HK-2 (cell line): ENCODE results near the gene PSMA5.
"Not testable (repeated sequence)": the region's sequence is repeated elsewhere in the genome, so short reads cannot be mapped to it uniquely, and the experiment has no call there.

Source experiments
- DNase-seq: peaks from one replicate; pipeline ENCODE4 v3.0.0-alpha.2; 2018; ENCODE audit not compliant: unreplicated experiment

PSMA5 gene

GRCh38 chr1:109392037-109392787 lies 34.0 kb downstream of the PSMA5 start:
- DNase-seq, result no peak

- no peak for DNase-seq
Measured at GRCh38 chr1:109391626-109392025, 34.6 kb downstream of the PSMA5 start.

GRCh38 chr1:109391157-109391556 lies 35.1 kb downstream of the PSMA5 start:
- no peak for DNase-seq

DNA sequence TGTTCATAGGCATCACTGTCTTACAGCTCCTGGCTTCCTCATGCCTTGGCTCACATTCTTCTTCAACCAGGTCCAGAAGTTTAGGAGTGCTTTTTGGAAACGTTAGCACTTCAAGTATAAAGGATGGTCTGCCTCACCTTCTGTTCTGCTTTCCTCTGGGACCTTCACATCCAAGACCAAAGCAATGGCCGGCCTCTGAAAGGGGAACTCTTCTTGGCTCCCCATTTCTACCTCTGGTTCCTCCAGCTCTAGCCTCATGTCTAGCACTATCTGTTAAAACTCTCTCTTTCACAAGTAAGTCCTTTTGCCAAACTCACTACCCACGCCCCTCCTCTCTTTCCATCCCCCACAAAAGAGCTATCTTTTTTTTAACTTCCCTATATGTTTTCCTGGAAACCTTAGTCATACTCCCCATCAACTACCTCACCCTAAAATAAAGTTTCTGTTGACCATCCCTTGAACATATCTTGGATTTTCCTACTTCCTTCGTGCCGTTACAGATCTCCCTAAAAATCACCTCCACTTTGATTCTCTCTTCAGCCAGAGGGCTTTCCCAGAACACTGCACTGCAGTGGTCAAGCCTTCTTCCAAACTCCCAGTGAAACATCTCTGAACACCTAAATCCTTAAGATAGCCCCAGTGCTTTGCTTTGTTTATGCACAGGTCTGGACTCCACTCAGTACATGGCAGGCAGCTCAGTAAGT lies 36.5 kb downstream of the PSMA5 start:
- DNase-seq, result no peak

DNA sequence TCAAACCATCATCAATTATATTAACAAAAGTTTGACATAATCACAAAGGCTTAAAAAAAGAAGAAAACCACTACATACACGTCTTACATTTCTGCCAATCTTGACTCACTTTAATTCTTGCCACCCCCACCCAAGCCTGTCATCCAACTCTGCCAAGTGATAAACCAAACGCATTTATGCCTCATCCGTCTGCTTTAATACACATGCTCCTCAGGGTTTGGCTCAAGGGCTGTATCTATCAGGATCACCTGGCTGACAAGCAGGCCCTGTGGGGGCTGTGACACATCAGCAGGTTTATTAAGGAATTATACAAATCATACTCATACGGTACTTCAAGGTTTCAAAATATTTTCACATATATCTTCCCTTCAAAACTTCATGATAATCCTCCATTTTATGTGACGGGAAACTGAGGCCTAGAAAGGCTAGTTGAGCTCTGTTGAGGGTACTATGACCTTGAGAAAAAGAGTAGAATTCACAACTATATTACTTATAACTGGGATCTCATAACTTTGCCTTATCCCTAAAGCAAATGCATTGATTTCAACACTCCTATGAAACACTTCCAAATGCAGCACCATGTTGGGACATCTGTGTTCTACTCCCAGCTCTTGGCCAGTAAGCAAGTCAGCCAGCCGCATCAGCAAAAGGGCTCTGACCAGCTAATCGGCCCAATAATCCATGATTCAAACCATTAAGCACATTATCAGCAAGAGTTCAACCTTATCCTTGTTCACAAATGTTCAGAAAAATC lies 37.2 kb downstream of the PSMA5 start:
- DNase-seq, result no peak

DNA sequence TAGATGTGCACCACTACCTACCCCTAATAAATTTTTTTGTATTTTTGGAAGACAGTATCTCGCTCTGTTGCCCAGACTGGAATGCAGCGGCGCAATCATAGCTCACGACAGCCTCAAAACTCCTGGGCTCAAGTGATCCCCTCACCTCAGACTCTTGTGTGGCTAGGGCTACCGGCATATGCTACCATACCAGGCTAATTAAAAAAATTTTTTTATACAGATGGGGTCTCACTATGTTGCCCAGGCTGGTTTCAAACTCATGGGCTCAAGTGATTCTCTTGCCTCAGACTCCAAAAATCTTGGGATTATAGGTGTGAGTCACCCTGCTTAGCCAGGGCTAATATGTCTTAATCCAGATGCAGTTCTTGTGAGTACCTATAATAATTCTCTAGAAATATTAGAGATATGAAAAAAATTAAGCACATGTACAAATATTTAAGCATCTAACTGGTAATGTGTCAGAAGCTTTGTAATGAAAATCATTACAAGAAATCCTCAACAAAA lies 38.0 kb downstream of the PSMA5 start:
- no peak for DNase-seq

DNA sequence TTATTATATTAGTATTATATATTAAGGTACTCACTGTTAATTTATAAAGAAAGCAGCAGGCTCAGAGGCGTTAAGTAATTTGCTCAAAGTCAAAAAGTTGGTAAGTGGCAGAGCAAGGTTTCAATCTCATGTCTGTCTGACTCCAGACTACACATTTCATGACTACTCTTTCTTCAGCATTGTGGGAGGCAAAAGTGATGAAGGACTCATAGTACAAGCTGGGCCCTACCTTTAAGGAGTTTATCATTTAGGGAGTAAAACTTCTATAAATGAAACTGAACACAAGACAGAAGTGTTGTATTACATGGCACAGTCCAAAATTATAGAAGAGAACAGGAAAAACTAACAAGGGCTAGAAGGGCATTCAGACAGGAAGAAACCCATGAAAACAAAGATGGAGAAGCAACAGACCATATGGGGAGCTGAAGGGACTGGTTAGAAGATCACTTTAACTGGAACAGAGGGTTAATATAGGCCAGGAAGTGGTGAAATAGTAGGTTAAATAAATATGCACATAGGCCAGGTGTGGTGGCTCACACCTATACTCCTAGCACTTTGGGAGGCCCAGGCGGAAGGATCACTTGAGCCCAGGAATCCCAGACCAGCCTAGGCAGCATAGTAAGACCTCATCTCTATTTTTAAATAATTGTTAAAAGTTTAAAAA lies 40.1 kb downstream of the PSMA5 start:
- DNase-seq, result no peak

GRCh38 chr1:109385417-109385816 lies 40.8 kb downstream of the PSMA5 start:
- DNase-seq, result no peak

- no peak for DNase-seq
Measured at GRCh38 chr1:109383854-109384253, 42.4 kb downstream of the PSMA5 start.

DNA sequence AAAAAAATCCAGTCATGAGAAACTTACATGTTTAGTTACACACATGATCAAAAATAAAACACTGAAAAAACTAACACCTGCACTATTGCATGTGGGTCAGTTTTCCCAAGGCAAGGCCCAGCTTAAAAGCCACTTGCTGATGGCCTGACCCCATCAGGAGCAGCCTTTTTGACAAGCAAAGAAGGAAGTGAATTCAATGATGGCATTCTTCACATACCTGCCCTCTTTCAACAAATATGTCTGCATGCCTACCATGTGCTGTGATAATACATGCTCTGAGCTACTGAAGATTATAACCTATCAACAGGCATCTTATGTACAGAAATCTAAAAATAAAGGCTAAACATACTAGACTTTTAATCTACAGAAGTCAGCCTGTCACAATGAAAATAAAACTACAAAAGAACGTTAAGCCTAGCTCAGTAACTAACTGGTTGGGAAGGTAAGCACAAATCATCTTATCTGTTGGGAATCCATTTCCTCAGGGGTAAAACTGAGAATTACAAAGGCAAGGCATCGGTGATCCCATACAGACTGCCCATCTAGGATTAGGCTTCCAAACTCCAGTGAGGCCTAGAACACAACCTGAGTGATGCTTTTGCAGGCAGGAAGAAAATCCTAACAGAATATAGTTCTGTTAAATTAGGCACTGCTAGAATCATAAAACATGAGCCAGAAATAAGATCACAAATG lies 43.0 kb downstream of the PSMA5 start:
- DNase-seq, result no peak

- no peak for DNase-seq
Measured at GRCh38 chr1:109381573-109381972, 44.7 kb downstream of the PSMA5 start.

DNA sequence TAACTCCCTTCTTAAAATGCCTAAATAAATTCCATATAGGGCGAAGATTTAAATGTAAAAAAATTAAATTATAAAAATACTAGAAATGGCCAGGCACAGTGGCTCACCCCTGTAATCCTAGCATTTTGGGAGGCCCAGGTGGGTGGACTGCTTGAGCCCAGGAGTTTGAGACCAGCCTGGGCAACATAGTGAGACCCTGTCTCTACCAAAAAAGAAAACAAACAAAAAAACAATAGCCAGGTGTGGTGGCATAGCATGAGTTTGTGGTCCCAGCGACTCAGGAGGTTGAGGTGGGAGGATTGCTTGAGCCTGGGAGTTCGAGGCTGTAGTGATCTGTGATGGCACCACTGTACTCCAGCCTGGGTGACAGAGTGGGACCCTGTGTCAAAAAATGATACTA lies 46.3 kb downstream of the PSMA5 start:
- no peak for DNase-seq

DNA sequence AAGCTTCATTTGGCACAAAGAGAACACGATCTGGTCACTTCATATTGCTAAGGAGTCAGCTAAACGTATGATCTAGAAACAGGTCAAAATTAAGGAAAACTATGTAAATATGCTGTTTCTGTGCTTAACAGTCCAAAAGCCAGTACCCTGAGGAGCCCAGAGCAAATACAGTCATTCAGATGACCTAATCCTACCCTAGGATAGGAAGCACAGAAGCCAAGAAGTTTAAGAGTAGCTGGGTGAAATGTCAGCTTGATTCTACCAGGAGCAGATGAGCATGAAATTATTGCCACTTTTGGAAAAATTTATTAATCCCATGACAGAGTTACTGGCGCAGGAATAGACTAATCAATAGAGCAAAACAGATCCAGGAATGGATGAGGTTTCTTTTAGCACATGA lies 46.8 kb downstream of the PSMA5 start:
- no peak for DNase-seq

DNA sequence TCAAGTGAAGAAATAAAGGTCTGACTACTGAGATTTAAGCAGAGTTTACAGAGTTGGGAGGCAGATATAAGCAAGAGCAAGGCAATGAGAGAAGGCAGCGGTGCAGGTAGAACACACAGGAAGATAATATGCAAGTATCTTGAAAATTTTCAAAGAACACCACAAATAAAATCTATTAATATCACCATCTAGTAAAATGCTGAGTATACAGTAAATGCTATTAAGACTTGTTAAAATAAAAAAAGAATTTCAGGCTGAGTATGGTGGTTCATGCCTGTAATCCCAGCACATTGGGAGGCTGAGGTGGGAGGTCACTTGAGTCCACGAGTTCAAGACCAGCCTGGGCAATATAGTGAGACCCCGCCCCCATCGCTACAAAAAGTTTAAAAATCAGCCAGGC lies 48.5 kb downstream of the PSMA5 start:
- DNase-seq, result no peak

- not testable (repeated sequence) for DNase-seq
Measured at GRCh38 chr1:109373696-109374095, 52.6 kb downstream of the PSMA5 start.

- DNase-seq, result no peak
Measured at GRCh38 chr1:109373126-109373525, 53.1 kb downstream of the PSMA5 start.

GRCh38 chr1:109372281-109372680 lies 54.0 kb downstream of the PSMA5 start:
- no peak for DNase-seq

GRCh38 chr1:109371341-109371739 lies 54.9 kb downstream of the PSMA5 start:
- peak; percentile 39 for DNase-seq

- peak; percentile 41 for DNase-seq
Measured at GRCh38 chr1:109370712-109371340, 55.4 kb downstream of the PSMA5 start.

DNA sequence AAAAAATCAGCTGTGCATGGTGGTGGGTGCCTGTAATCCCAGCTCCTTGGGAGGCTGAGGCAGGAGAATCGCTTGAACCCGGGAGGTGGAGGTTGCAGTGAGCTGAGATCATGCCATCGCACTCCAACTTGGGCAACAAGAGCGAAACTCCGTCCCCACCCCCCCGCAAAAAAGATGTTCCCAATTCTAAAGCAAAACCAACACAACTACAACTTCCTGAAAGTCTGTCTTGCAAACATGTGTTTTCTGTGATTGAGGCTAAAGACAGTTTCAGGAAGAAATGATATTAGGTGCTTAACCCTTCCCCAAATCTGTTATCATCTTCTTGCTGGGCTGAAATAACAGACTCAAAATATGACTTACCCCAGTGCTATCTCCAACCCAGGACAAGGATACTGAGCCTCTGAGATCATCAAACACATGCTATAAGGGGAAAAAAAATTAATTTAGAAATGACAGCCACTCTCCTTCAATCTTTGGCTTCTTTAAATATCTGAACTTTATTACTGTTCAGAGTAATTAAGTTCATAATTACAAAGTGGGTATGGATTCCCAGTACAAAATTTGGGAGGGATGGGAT lies 57.0 kb downstream of the PSMA5 start:
- DNase-seq, result no peak

GRCh38 chr1:109368464-109368863 lies 57.8 kb downstream of the PSMA5 start:
- no peak for DNase-seq
